Gastrocnemius medialis (tissue), 4 donors: ENCODE measurements around the gene COX17. TPM values are rescaled to one million over a fixed set of nuclear protein-coding genes. Genes with fewer than 3 reads are reported as not detected.

Source experiments
- ATAC-seq, 2 donors: fragments of 150-250 bp; one replicate each; pipeline ENCODE4 v1.9.1; 2016
- DNase-seq, 2 donors: peaks; one replicate each; pipeline ENCODE4 v3.0.0-alpha.2; 2019
- H3K27ac ChIP-seq, 4 donors: fragments of 200-600 bp; sonication (generic); 1 replicate in 1 of 4; 2 replicates in 3 of 4; pipeline ENCODE4 v1.5.1; 2016 to 2018; ENCODE audit warnings: mild to moderate bottlenecking in 2 of 4, moderate library complexity in 1 of 4
- H3K27me3 ChIP-seq, 3 donors: fragments of 200-600 bp; sonication (generic) in 2 of 3; 1 replicate in 1 of 3; 2 replicates in 2 of 3; pipeline versions ENCODE4 v1.5.1 to v1.6.0; 2016 to 2019; ENCODE audit warnings: mild to moderate bottlenecking in 1 of 3, moderate library complexity in 1 of 3
- H3K36me3 ChIP-seq, 2 donors: fragments of 200-600 bp; sonication (generic) in 1 of 2; one replicate each; pipeline ENCODE4 v1.5.1; 2017 to 2018
- H3K4me1 ChIP-seq, 2 donors: fragments of 200-600 bp; sonication (generic) in 1 of 2; one replicate each; pipeline ENCODE4 v1.5.1; 2016 to 2017; ENCODE audit warnings: mild to moderate bottlenecking in 2 of 2
- H3K4me3 ChIP-seq, 4 donors: fragments of 200-600 bp; sonication (generic) in 3 of 4; 1 replicate in 1 of 4; 2 replicates in 3 of 4; pipeline ENCODE4 v1.5.1; 2016 to 2019; ENCODE audit warnings: mild to moderate bottlenecking in 2 of 4
- H3K9me3 ChIP-seq, 3 donors: fragments of 200-600 bp; sonication (generic) in 2 of 3; 1 replicate in 1 of 3; 2 replicates in 2 of 3; pipeline ENCODE4 v1.5.1; 2016 to 2019
- POLR2A ChIP-seq, 2 donors: fragments of 450-650 bp; IDR thresholded peaks; one replicate each; pipeline ENCODE4 v1.6.1; 2017; ENCODE audit warnings: antibody characterized with exemption in 2 of 2, mild to moderate bottlenecking in 2 of 2, moderate library complexity in 2 of 2
- in situ Hi-C, 4 donors: fragments of 200-750 bp; cut with MboI; loops; one replicate each; pipeline versions ENCODE4 v1.15.0 to v1.8.0; 2017; ENCODE audit warnings: low sequenced_read_pairs in 4 of 4
- intact Hi-C: fragments of 100-400 bp; cut with DNase I; formaldehyde crosslinking; loops from one replicate; pipeline ENCODE4 v1.15.1; 2023; ENCODE audit warnings: low total_unique reads
- total RNA-seq, 4 donors: library from RNA; depleted of rRNA; stranded (reverse); fragments of >200 nt; gene quantifications; one replicate each; pipeline versions ENCODE4 v1.1.0 to v1.2.3, GENCODE V29; 2016
- TF ChIP-seq, protein P1 (sequence below), 5 experiments: fragments of 450-650 bp in 3 of 5; fragments of 200-600 bp in 2 of 5; sonication (generic) in 2 of 5; IDR thresholded peaks in 4 of 5; conservative IDR thresholded peaks in 1 of 5; 1 replicate in 4 of 5; 2 replicates in 1 of 5; pipeline ENCODE4 v1.5.1; 2016 to 2019; ENCODE audit warnings: antibody characterized with exemption in 5 of 5, mild to moderate bottlenecking in 3 of 5, moderate library complexity in 3 of 5

The COX17 gene
- total RNA-seq, 4 donors from 2014 or later, result 63.4 to 146 (median 87.5) TPM

DNA sequence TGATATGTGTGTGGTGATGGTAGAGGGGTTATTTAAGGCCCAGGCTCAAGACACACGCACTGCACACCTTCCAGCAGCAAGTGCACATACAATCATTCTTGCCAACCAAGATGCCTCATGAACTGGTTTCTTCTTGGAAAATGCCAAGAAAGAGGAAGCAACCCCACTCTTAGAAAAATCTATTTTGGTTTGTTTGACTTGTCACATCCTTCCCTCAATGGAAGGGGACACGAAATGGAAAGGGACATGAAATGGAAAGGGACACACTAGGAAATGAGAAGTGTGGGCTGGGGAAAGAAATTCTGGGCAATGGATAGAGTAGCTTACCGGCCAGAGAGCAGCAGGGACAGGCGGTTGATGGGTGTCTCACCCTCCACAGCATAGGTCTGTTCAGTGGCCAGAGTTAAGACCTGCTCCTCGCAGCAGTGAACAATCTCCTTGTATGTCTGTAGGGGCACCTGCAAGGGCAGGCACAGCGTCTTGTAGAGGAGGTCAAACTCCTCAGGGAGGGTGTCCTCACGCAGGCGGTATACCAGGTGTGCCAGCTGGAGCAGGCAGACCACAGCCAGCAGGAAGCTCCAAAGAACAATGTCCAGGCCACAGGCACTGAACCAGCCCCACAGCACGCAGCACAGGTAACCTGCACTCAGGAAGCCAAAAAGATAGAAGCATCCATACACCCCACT lies 17.5 kb downstream of the COX17 start:
- DNase-seq (peak; percentile 39 to 80), ATAC-seq (peak; percentile 17 to 31)
- peak in 1 of 2 donors; percentile 32 for TF ChIP-seq POLR2A (IDR thresholded peaks at IDR 0.05)
- TF ChIP-seq, protein P1, sequence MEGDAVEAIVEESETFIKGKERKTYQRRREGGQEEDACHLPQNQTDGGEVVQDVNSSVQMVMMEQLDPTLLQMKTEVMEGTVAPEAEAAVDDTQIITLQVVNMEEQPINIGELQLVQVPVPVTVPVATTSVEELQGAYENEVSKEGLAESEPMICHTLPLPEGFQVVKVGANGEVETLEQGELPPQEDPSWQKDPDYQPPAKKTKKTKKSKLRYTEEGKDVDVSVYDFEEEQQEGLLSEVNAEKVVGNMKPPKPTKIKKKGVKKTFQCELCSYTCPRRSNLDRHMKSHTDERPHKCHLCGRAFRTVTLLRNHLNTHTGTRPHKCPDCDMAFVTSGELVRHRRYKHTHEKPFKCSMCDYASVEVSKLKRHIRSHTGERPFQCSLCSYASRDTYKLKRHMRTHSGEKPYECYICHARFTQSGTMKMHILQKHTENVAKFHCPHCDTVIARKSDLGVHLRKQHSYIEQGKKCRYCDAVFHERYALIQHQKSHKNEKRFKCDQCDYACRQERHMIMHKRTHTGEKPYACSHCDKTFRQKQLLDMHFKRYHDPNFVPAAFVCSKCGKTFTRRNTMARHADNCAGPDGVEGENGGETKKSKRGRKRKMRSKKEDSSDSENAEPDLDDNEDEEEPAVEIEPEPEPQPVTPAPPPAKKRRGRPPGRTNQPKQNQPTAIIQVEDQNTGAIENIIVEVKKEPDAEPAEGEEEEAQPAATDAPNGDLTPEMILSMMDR (IDR thresholded peaks at IDR 0.05 in 4 of 5, conservative IDR thresholded peaks at IDR 0.05 in 1 of 5), result no peak

DNA sequence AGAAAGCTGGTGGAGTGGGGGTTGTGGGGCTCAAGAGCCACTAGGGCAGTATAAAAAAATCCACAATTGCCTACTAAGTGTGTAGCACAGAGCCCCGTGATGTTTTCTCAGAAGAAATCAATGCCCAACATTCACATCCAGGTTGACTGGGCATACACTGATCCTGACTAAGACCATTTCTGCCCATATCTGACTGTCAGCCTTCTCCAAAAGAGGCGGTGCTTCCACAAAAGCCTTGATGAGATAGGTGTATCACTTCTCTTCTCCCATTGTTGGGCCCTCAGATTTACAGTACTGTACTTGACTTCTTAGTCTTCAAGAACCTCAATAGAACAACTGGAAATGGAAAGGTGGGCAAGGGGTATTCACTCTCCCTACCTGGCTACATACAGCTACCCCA lies 18.2 kb downstream of the COX17 start:
- Histone ChIP-seq H3K9me3 (no peaks in the 10 kb centered on the region), H3K36me3 (peaks cover 0 to 6% of the 10 kb centered on the region in 2 donors), H3K4me3 (peak overlapping the region; percentile 50 to 61 (median 54)), H3K4me1 (peaks cover 59 to 61% of the 10 kb centered on the region in 2 donors), H3K27ac (peak overlapping the region; percentile 94 to 96 (median 95)), H3K27me3 (no peaks in the 10 kb centered on the region)
- in situ Hi-C loops, result no loop called here
- ATAC-seq (peak; percentile 40 to 45), DNase-seq (no peak)
- intact Hi-C loops, result no loop called here
- TF ChIP-seq, protein P1 (IDR thresholded peaks at IDR 0.05 in 4 of 5, conservative IDR thresholded peaks at IDR 0.05 in 1 of 5), result no peak
- no peak for TF ChIP-seq POLR2A (IDR thresholded peaks at IDR 0.05)

More for the DNA sequence above, 17.5 kb downstream of the COX17 start:
- Histone ChIP-seq H3K36me3 (peaks cover 0 to 6% of the 10 kb centered on the region in 2 donors), H3K9me3 (no peaks in the 10 kb centered on the region), H3K4me3 (peak overlapping the region; percentile 50 to 61 (median 54)), H3K4me1 (peaks cover 61 to 66% of the 10 kb centered on the region in 2 donors), H3K27me3 (no peaks in the 10 kb centered on the region), H3K27ac (peak overlapping the region; percentile 94 to 96 (median 95))
- intact Hi-C loops, result loop anchor here (2.0 to 10.0 kb wide), 2 partner anchors 29 to 725 kb away; no protein-coding TSS in a partner anchor
- in situ Hi-C loops, result loop anchor here in 1 of 4 donors (10.0 kb wide), 1 partner anchor 85 kb away; the partner anchor contains the start of gene ADPRH

DNA sequence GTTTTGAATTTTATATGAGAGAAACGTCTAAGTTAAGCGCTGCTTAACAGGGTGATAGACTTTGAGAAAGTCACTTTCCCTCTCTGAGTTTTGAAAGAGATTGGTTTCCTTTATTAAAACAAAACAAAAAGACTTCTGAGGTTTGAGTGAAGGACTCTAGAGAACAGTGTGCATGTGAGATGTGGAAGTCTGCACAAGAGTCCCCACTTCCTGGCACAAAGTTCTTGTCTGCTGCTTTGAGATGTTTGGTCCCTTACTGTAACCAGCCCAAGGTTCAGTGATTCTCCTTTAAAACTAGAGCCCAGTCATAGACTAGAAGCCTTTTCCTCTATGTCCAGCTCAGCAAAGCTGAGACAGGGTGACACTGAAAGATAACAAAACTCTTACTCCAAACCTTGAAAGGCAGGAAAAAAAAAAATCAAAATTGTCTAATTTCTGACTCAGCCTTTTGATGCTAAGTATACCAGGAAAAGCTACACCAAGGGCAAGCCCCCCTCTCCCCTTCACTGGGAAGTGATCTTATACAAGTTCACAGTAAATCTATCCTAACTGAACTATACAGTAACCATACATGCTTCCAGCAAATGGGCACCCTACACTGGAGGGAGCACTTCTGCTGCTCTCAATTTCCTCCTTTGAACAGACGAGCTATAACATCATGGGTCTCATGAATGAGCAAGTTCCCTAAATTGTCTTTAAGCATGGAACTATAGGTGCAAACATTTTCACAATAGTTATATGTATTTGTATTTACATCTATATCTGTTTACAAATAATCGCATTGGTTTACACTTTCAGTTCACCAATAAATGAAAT lies 19.1 kb downstream of the COX17 start:
- ATAC-seq (no peak), DNase-seq (no peak)
- Histone ChIP-seq H3K9me3 (no peaks in the 10 kb centered on the region), H3K27me3 (no peaks in the 10 kb centered on the region), H3K4me3 (peak overlapping the region; percentile 50 to 61 (median 54)), H3K4me1 (peaks cover 52 to 56% of the 10 kb centered on the region in 2 donors), H3K27ac (peak overlapping the region; percentile 94 to 96 (median 95)), H3K36me3 (peaks cover 0 to 6% of the 10 kb centered on the region in 2 donors)
- TF ChIP-seq, protein P1 (IDR thresholded peaks at IDR 0.05 in 4 of 5, conservative IDR thresholded peaks at IDR 0.05 in 1 of 5), result no peak
- TF ChIP-seq POLR2A (IDR thresholded peaks at IDR 0.05), result no peak
- intact Hi-C loops, result no loop called here
- in situ Hi-C loops, result no loop called here

DNA sequence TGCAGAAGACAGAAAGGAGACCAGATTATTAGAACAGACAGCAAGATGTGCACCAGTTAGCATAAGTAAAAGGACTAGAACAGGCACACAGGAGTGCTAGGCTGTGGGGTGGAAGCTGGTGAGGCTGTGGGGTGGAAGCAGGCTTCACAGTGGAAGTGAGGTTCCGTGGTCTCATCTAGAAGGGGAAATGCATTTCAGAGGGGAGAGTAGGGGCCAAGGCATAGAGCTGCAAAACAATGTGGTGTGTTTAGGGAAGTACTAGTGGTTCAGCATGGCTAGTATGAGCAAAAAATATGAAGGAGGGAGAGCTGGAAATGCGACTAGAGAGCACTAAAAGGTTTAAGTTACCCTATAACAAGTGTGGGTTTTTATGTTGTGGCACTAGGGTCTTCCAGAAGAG lies 23.3 kb downstream of the COX17 start:
- H3K27ac ChIP-seq, result peak overlapping the region; percentile 94 to 96 (median 95)
- ATAC-seq (no peak), DNase-seq (no peak)
- in situ Hi-C loops, result no loop called here
- H3K4me1 ChIP-seq, result peaks cover 68 to 76% of the 10 kb centered on the region in 2 donors
- no peak for TF ChIP-seq POLR2A (IDR thresholded peaks at IDR 0.05)
- TF ChIP-seq, protein P1 (IDR thresholded peaks at IDR 0.05 in 4 of 5, conservative IDR thresholded peaks at IDR 0.05 in 1 of 5), result no peak
- peaks cover 0 to 7% of the 10 kb centered on the region in 2 donors for H3K36me3 ChIP-seq
- H3K9me3 ChIP-seq, result no peaks in the 10 kb centered on the region
- no peak overlapping the region for H3K4me3 ChIP-seq
- intact Hi-C loops, result no loop called here
- H3K27me3 ChIP-seq, result no peaks in the 10 kb centered on the region
